NCI-H446 treated with DMSO at 0.1 percent for 48 hours (cell line): ENCODE measurements around the gene SNAP23.

Experiments
- DNase-seq: peaks from one replicate; lab custom pipeline; 2025; lab: John Stamatoyannopoulos, UW

The SNAP23 gene

DNA sequence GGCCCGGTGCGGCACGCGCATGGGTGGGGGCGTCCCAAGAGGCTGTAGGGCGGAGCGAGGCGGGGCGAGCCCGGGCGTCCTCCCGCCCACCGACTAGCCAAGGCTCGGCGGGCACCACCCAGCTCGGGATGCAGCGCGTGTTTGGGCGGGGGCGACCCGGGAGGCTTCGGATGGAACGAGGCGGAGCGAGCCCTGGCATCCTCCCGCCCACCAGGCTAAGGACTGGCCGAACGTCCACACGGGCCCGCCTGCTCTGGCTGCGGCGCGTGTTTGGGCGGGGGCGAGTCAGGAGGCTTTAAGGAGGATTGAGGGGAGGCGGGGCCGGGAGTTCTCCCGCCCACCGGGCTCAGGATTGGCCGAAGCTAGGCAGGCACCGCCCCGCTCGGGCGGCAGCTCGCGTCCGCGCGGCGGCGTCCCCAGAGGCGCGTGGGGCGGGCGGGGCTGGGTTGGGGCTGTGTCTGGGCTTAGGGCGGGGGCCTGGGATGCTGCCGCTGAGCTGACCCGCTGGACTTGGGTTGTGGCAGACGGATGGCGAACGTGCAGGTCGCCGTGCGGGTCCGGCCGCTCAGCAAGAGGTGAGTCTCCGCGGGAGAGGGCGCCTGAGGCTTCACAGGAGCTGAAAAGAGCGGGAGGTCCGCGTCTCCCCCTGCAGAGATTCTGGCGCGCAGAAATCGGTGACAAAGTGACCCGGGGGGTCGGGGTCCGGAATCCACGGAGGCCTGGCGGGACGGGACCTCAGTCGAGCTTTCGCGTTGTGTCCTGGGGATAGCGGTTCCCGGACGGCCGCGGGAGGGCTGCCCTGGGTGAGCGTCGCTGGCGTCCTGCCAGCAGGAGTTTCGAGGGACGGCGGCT is 80.0 kb downstream of the SNAP23 start, which contains the start of gene STARD9:
Gene STARD9, plus strand, starts transcription at position 419 of the 852 bp plus-strand sequence. Its CDS starts 110 bp downstream, at position 529.
- DNase-seq: peak; percentile 97

DNA sequence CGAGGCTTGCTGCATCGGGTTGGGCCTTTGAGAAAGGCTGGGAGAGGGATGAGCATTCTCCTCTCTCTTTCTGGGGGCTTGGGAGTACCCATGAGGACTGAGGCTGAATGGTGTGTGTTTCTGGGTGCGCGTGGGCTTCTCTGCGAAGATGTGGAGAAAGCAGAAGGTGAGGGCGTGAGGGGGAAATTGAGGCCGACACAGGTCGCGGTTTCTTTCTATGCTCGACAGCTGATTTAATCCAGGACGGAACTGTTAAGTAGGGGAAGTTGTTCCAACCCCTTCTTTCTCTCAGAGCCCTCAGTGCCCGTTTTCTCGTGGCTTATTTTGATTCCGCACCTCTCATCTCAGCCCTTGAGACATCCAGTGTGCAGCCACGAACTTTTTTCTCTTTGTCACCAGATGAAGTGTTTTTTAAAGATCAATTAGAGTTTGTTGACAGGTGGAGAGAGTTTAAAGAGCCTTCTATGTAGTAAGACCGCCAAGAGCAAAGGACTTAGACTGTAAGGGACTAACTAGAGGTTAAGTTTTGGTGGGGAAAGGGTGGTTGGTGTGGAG is 80.7 kb downstream of the SNAP23 start:
- DNase-seq: no peak

GRCh38 chr15:42576776-42577175 is 81.3 kb downstream of the SNAP23 start:
- DNase-seq: no peak

DNA sequence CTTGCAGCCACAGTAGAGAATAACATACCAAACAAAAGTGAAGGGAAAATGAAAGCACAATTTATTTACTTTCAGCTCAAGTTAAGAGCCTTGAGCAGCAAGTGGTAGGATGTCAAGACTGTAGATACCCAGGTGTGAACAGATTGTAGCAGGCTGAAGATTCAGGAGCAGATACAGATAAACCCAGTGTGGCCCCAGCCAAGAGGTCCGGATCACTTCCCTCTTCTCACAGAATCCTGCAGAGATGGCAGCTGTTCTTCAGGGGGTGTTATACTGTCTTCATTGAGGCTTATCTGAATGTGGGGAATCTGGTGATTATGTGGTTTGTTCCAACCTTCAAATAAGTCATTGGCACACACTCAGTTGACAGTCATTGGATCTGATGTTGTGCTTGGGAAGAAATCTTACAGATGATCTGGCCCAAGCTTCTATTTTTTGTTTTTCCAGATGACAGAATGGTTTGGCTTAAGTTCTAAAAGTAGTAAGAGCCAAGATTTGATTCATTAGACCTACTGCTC is 82.1 kb downstream of the SNAP23 start:
- peak; percentile 54 for DNase-seq

GRCh38 chr15:42578984-42579537 is 83.6 kb downstream of the SNAP23 start:
- no peak for DNase-seq

DNA sequence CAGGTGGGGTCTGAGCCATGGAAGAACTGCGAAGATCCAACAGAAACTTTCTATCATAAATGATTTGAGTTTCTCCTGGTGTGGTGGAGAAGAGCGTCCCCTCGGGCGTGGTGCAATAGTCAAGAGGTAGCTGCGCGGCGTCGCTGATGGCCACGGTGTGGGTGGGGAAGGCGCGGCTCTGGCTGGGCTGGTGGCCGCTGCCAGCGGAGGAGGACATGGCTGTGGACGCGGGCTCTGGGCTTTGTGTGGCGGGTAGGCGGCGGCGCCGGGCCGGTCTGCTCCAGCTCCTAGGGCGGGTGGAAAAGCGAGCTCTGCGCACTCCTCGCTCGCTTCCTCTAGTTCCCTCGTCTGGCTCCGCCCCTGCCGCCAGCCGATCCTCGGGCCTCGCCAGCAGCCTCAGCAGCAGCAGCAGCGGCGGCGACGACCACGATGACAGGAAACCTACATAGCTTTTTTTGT is 85.9 kb downstream of the SNAP23 start:
- DNase-seq: no peak
